Smooth muscle cell (in vitro differentiated cells): ENCODE measurements around the gene TSPAN16. TPM values are rescaled to one million over a fixed set of nuclear protein-coding genes. Genes with fewer than 3 reads are reported as not detected.
A peak's percentile ranks its signal among the peaks of the same experiment; 100 is the strongest.

Source experiments
- DNase-seq: peaks from one replicate; lab custom pipeline; 2025; ENCODE audit not compliant: unreplicated experiment; lab: John Stamatoyannopoulos, UW
- H2AFZ ChIP-seq: fragments of 200-600 bp; sonication (generic); 2 replicates; pipeline ENCODE4 v1.6.0; 2016; ENCODE audit warnings: antibody characterized with exemption, low read depth, mild to moderate bottlenecking
- H3F3A ChIP-seq: fragments of 200-600 bp; sonication (generic); 2 replicates; pipeline ENCODE4 v1.6.0; 2017; ENCODE audit warnings: antibody characterized with exemption, low read depth
- H3K27ac ChIP-seq: fragments of 200-600 bp; sonication (generic); 2 replicates; pipeline ENCODE4 v1.5.1; 2016; ENCODE audit warnings: low read depth, mild to moderate bottlenecking
- H3K27me3 ChIP-seq: fragments of 200-600 bp; sonication (generic); 2 replicates; pipeline ENCODE4 v1.6.1; 2016; ENCODE audit warnings: low read depth, mild to moderate bottlenecking
- H3K36me3 ChIP-seq: fragments of 200-600 bp; sonication (generic); 2 replicates; pipeline ENCODE4 v1.5.1; 2016; ENCODE audit warnings: low read depth
- H3K4me1 ChIP-seq: fragments of 200-600 bp; sonication (generic); 2 replicates; pipeline ENCODE4 v1.5.1; 2016; ENCODE audit warnings: low read depth
- H3K4me2 ChIP-seq: fragments of 200-600 bp; sonication (generic); 2 replicates; pipeline ENCODE4 v1.6.0; 2016; ENCODE audit warnings: mild to moderate bottlenecking
- H3K4me3 ChIP-seq: fragments of 200-600 bp; sonication (generic); 2 replicates; pipeline ENCODE4 v1.5.1; 2016; ENCODE audit warnings: mild to moderate bottlenecking
- H3K79me2 ChIP-seq: fragments of 200-600 bp; sonication (generic); 2 replicates; pipeline ENCODE4 v1.6.0; 2016; ENCODE audit warnings: low read depth, mild to moderate bottlenecking
- H3K9ac ChIP-seq: fragments of 200-600 bp; sonication (generic); 2 replicates; pipeline ENCODE4 v1.6.0; 2016; ENCODE audit warnings: low read depth
- H3K9me3 ChIP-seq: fragments of 200-600 bp; sonication (generic); replicated peaks from 2 replicates; pipeline ENCODE4 v1.5.1; 2016; ENCODE audit warnings: low read depth
- H4K20me1 ChIP-seq: fragments of 200-600 bp; sonication (generic); 2 replicates; pipeline ENCODE4 v1.6.0; 2016; ENCODE audit warnings: low read depth
- WGBS: methylation state at CpG from one replicate; pipeline ENCODE4 v1.1.7; 2016; ENCODE audit warnings: low lambda C conversion rate; 5-methylcytosine and 5-hydroxymethylcytosine counted together
- polyA plus RNA-seq: library from polyadenylated mRNA; unstranded; fragments of >200 nt; fragmentation: Nextera tagmentation; extraction: Ambion mirVana; gene quantifications from 2 replicates; pipeline ENCODE4 v1.2.1, GENCODE V29; 2016
- total RNA-seq: library from RNA; depleted of rRNA; stranded (reverse); fragments of >200 nt; gene quantifications from 2 replicates; pipeline ENCODE4 v1.2.3, GENCODE V29; 2014
- TF ChIP-seq, protein P1 (sequence below): fragments of 200-600 bp; sonication (generic); IDR thresholded peaks from 2 replicates; pipeline ENCODE4 v1.5.1; 2017; ENCODE audit warnings: borderline replicate concordance, mild to moderate bottlenecking, antibody characterized with exemption; ENCODE audit not compliant: insufficient read depth, poor library complexity, severe bottlenecking

The TSPAN16 gene
- total and polyA plus RNA-seq, 2 experiments from 2014 or later = not detected

DNA sequence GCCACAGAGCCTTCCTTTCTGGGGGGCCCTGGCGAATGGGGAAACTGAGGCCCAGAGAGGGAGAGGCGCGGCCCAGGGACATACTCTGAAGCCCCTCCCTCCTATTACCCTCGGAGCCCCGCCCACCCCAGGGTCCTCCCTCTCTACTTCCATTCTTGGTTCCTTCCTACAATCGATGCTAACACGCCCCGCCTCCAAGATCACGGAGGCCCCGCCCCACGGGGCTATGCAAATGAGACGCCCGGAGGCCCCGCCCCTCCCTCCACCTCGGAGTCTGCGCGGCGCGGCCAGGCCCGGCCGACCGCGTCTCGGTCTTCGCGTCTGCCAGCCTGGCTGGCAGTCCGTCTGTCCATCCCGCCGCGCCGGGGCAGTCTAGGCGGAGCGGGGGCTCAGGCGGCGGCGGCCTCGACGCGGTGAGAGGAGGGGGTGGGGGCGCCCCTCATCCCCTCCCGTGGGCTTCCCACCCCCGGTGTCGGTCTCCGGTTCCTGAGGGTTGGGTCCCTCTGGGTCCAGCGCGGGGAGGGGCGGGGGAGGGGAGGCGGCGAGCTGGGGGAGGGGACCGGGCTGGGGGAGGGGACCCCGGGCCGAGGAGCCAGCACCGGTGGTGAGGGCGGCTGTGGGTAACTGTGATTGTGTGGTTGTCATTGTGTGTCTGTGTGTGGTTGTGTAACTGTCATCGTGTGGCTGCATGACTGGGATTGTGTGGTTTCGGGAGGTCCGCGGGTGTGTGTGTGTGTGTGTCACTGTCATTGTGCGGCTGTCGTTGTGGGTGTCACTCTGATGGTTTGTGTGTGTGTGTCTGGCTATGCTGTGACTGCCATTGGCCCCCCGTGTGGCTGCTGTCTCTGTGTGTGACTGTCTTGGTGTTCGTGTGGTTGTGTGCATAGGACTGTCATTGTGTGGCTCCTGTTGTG is 59.5 kb downstream of the TSPAN16 start, which contains the start of gene PLPPR2:
TSS of gene PLPPR2 (plus strand) at position 273 of the 914 bp plus-strand sequence. CDS start 2,242 bp downstream, outside the sequence.
- Histone ChIP-seq H3K4me3 (peak within 1 kb of the TSS; percentile 79), H3K27me3 (no peaks in the 10 kb centered on the region), H3K9ac (peak within 1 kb of the TSS; percentile 75), H3K4me1 (no peaks in the 10 kb centered on the region), H3F3A (no peaks in the 10 kb centered on the region), H3K79me2 (no peaks in the 10 kb centered on the region), H3K27ac (no peak within 1 kb of the TSS), H4K20me1 (peaks cover 27% of the 10 kb centered on the region), H3K9me3 (no peaks in the 10 kb centered on the region), H3K36me3 (no peaks in the 10 kb centered on the region), H3K4me2 (peak within 1 kb of the TSS; percentile 96), H2AFZ (peak within 1 kb of the TSS; percentile 72)
- TF ChIP-seq, protein P1, sequence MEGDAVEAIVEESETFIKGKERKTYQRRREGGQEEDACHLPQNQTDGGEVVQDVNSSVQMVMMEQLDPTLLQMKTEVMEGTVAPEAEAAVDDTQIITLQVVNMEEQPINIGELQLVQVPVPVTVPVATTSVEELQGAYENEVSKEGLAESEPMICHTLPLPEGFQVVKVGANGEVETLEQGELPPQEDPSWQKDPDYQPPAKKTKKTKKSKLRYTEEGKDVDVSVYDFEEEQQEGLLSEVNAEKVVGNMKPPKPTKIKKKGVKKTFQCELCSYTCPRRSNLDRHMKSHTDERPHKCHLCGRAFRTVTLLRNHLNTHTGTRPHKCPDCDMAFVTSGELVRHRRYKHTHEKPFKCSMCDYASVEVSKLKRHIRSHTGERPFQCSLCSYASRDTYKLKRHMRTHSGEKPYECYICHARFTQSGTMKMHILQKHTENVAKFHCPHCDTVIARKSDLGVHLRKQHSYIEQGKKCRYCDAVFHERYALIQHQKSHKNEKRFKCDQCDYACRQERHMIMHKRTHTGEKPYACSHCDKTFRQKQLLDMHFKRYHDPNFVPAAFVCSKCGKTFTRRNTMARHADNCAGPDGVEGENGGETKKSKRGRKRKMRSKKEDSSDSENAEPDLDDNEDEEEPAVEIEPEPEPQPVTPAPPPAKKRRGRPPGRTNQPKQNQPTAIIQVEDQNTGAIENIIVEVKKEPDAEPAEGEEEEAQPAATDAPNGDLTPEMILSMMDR = no peak
- peak; percentile 65 for DNase-seq
- 16% methylated on average over 27 of the region's 62 CpGs for WGBS

DNA sequence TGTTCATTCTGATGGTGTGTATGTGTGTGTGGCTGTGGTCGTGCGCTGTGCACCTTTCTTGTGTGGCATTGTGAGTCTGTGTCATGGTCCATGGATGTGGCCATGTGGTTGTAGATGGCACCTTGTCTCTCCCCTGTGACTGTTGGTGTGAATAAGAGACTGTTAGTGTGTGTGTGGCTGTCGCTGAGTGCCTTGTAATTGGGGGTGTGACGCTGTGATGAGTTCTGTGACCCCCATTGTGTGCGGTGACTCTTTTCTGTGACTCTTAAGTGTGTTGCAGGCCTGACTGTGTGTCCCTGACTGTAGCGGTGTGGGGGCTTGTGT is 60.1 kb downstream of the TSPAN16 start:
- H4K20me1 ChIP-seq = peaks cover 33% of the 10 kb centered on the region
- peak overlapping the region; percentile 96 for H3K4me2 ChIP-seq
- no peaks in the 10 kb centered on the region for H3K9me3 ChIP-seq
- DNase-seq = no peak
- H3K27ac ChIP-seq = no peak overlapping the region
- 89% methylated on average over 6 of the region's 6 CpGs for WGBS
- H3K4me1 ChIP-seq = peaks cover 2% of the 10 kb centered on the region
- no peaks in the 10 kb centered on the region for H3F3A ChIP-seq
- TF ChIP-seq, protein P1 = no peak
- H3K27me3 ChIP-seq = no peaks in the 10 kb centered on the region
- H2AFZ ChIP-seq = no peak overlapping the region
- no peak overlapping the region for H3K9ac ChIP-seq
- no peaks in the 10 kb centered on the region for H3K79me2 ChIP-seq
- no peaks in the 10 kb centered on the region for H3K36me3 ChIP-seq
- H3K4me3 ChIP-seq = peak overlapping the region; percentile 79

DNA sequence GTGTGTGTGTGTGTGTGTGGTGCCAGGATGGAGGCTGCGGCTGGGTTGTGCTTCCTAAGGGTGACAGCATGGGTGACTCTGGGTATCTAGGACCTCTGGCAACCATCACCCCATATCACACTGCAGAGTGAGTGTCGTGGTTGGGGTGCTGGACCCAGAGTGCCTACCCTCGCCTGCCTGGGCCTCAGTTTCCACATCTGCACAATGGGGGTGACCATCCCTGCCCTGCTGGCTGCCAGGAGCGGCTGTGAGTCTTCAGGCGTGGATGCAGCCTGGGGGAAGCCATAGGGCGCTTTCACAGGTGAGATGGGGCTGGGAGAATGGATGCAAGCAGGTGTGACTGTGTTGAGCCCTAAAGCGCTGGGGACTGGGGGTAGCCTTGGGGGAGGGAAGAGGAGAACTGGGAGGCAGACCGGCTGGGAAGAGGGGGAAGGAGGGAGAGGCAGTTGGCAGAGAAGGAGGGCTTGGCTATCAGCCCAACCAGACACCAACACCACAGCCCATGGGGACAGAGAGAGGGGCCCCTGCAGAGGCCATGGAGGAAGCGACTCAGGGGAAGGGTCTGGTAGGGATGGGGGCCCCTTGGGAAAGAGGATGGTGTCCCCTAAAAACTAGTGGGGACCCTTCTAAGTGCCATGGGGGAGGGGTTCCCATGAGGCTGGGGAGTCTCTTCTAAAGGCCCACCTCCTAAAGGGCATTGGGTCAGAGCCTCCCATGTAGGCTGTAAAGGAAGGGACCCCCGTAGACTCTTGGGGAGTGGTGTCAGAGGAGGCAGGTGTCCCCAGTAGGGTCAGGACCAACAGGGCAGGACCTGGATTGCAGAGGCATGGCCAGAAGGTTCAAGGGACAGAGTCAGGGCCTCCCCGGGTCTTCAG is 61.0 kb downstream of the TSPAN16 start:
- H3K4me2 ChIP-seq = no peak overlapping the region
- H3K36me3 ChIP-seq = no peaks in the 10 kb centered on the region
- no peak for DNase-seq
- no peak overlapping the region for H3K27ac ChIP-seq
- H3K79me2 ChIP-seq = no peaks in the 10 kb centered on the region
- TF ChIP-seq, protein P1 = no peak
- peaks cover 5% of the 10 kb centered on the region for H3K4me1 ChIP-seq
- no peaks in the 10 kb centered on the region for H3F3A ChIP-seq
- 95% methylated on average over 10 of the region's 11 CpGs for WGBS
- no peak overlapping the region for H2AFZ ChIP-seq
- no peaks in the 10 kb centered on the region for H3K27me3 ChIP-seq
- no peak overlapping the region for H3K9ac ChIP-seq
- H4K20me1 ChIP-seq = peaks cover 41% of the 10 kb centered on the region
- H3K4me3 ChIP-seq = no peak overlapping the region
- H3K9me3 ChIP-seq = no peaks in the 10 kb centered on the region
